Measurements from ENCODE around the gene MUC4. TPM values are rescaled to one million over a fixed set of nuclear protein-coding genes. Genes with fewer than 3 reads are reported as not detected.
A peak's percentile ranks its signal among the peaks of the same experiment; 100 is the strongest.
"Not testable (repeated sequence)": the region's sequence is repeated elsewhere in the genome, so short reads cannot be mapped to it uniquely, and the experiment has no call there.

The MUC4 gene
- total RNA-seq, 2 experiments from 2014 or later: 0.08 to 0.15 TPM

DNA sequence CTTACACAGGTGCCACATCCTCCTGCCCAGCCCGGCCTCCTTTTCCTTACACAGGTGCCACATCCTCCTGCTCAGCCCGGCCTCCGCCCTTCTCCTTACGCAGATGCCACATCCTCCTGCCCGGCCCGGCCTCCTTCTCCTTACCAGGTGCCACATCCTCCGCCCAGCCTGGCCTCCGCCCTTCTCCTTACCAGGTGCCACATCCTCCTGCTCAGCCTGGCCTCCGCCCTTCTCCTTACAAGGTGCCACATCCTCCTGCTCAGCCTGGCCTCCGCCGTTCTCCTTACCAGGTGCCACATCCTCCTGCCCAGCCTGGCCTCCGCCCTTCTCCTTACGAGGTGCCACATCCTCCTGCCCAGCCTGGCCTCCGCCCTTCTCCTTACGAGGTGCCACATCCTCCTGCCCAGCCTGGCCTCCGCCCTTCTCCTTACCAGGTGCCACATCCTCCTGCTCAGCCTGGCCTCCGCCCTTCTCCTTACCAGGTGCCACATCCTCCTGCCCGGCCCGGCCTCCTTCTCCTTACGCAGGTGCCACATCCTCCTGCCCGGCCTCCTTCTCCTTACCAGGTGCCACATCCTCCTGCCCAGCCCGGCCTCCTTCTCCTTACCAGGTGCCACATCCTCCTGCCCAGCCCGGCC lies 4.7 kb upstream of the MUC4 start:
- H3K36me3 Mint-ChIP-seq (ENCODE audit: low read depth); POLR2A ChIA-PET; H3K27me3 Mint-ChIP-seq; H3K27ac Mint-ChIP-seq; H3K9me3 Mint-ChIP-seq; H3K4me3 Mint-ChIP-seq; DNase-seq; CTCF ChIA-PET; H3K4me1 Mint-ChIP-seq: not testable (repeated sequence)

GRCh38 chr3:195815169-195815771 lies 3.5 kb upstream of the MUC4 start:
- peak; percentile 28 for DNase-seq
- Mint-ChIP-seq H3K9me3 (peaks cover 3% of the 10 kb centered on the region), H3K27ac (no peak overlapping the region), H3K36me3 (ENCODE audit: low read depth) (no peaks in the 10 kb centered on the region), H3K4me1 (peaks cover 10% of the 10 kb centered on the region), H3K27me3 (peaks cover 8% of the 10 kb centered on the region), H3K4me3 (no peak overlapping the region)
- POLR2A ChIA-PET: interaction anchor here (0.5 kb wide), 1 partner anchor 967 kb away, joined by 3 read pairs; no protein-coding TSS in a partner anchor
- CTCF ChIA-PET: no interaction called here

DNA sequence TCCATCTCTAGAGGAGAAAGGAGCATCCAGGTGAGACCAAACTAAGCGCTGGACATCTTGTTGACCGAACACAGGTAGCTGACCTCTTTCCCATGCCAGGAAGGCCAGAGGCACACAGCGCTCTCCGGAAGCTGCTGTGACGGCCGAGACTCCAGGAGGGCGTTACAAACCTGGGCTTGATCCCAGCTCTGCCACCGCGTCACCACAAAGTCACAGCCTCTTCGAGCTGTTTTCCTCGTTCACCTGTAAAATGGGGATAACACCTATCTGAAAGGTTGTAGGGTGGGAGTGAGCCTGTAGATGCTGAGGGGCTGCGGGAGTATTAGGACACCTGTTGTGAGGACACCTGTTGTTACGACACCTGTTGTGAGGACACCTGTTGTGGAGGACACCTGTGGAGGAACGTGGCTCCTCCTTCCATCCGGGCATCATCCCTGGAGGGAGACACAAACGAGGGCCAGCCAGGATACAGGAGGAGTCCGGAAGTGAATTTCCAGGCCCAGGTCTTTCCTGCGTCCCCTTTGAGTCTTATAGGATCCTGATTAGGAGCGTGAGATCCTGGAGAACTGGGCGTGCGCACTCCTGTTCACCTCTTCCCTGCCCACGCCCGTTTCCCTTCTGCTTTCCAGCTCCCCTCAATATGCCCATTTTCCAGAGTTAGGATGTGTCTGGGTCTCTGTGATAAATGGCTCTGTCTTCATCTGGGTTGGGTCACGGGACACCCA lies 2.3 kb upstream of the MUC4 start:
- H3K27ac Mint-ChIP-seq: no peak overlapping the region
- H3K36me3 Mint-ChIP-seq (ENCODE audit: low read depth): no peaks in the 10 kb centered on the region
- POLR2A ChIA-PET: no interaction called here
- peaks cover 11% of the 10 kb centered on the region for H3K4me1 Mint-ChIP-seq
- peaks cover 8% of the 10 kb centered on the region for H3K27me3 Mint-ChIP-seq
- CTCF ChIA-PET: no interaction called here
- peaks cover 3% of the 10 kb centered on the region for H3K9me3 Mint-ChIP-seq
- DNase-seq: no peak
- no peak overlapping the region for H3K4me3 Mint-ChIP-seq

DNA sequence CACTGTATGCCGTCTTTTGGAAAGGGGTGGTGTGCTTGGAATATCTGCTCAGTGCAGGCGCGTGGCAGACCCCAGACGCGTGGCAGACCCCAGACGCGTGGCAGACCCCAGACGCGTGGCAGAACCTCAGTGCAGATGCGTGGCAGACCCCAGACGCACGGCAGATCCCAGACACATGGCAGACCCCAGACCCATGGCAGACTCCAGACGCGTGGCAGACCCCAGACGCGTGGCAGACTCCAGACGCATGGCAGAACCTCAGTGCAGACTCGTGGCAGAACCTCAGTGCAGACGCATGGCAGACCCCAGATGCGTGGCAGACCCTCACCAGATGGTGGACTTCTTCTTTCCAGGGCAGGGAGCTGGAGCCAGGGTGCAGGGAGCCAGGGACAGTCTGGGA lies 637 bp upstream of the MUC4 start:
- Mint-ChIP-seq H3K4me1 (peaks cover 13% of the 10 kb centered on the region), H3K4me3 (no peak overlapping the region), H3K27ac (no peak overlapping the region), H3K36me3 (ENCODE audit: low read depth) (no peaks in the 10 kb centered on the region), H3K27me3 (peaks cover 8% of the 10 kb centered on the region), H3K9me3 (peaks cover 1% of the 10 kb centered on the region)
- DNase-seq: no peak
- ChIA-PET POLR2A (no interaction called here), CTCF (no interaction called here)

GRCh38 chr3:195810455-195810845 lies 1.3 kb downstream of the MUC4 start:
- Mint-ChIP-seq H3K27ac (no peak overlapping the region), H3K27me3 (peaks cover 8% of the 10 kb centered on the region), H3K9me3 (peaks cover 5% of the 10 kb centered on the region), H3K4me1 (peaks cover 17% of the 10 kb centered on the region), H3K36me3 (ENCODE audit: low read depth) (peaks cover 8% of the 10 kb centered on the region), H3K4me3 (no peak overlapping the region)
- no peak for DNase-seq
- POLR2A ChIA-PET: no interaction called here
- CTCF ChIA-PET: interaction anchor here (1.8 kb wide), 1 partner anchor 40 kb away, joined by 5 read pairs; no protein-coding TSS in a partner anchor

- ChIA-PET CTCF (interaction anchor here (1.8 kb wide), 1 partner anchor 40 kb away, joined by 5 read pairs; no protein-coding TSS in a partner anchor), POLR2A (no interaction called here)
- DNase-seq: no peak
- peaks cover 14% of the 10 kb centered on the region for H3K36me3 Mint-ChIP-seq (ENCODE audit: low read depth)
- H3K9me3 Mint-ChIP-seq: peaks cover 9% of the 10 kb centered on the region
- H3K4me1 Mint-ChIP-seq: peaks cover 21% of the 10 kb centered on the region
- H3K27me3 Mint-ChIP-seq: peaks cover 8% of the 10 kb centered on the region
- H3K4me3 Mint-ChIP-seq: no peak overlapping the region
- H3K27ac Mint-ChIP-seq: no peak overlapping the region
Observed at GRCh38 chr3:195809796-195810454, 1.8 kb downstream of the MUC4 start.

GRCh38 chr3:195809291-195809785 lies 2.4 kb downstream of the MUC4 start:
- ChIA-PET POLR2A (no interaction called here), CTCF (interaction anchor here (1.8 kb wide), 1 partner anchor 41 kb away, joined by 5 read pairs; no protein-coding TSS in a partner anchor)
- DNase-seq: no peak
- Mint-ChIP-seq H3K4me3 (no peak overlapping the region), H3K27ac (no peak overlapping the region), H3K9me3 (peaks cover 14% of the 10 kb centered on the region), H3K4me1 (peaks cover 27% of the 10 kb centered on the region), H3K27me3 (peaks cover 8% of the 10 kb centered on the region), H3K36me3 (ENCODE audit: low read depth) (peaks cover 19% of the 10 kb centered on the region)

DNA sequence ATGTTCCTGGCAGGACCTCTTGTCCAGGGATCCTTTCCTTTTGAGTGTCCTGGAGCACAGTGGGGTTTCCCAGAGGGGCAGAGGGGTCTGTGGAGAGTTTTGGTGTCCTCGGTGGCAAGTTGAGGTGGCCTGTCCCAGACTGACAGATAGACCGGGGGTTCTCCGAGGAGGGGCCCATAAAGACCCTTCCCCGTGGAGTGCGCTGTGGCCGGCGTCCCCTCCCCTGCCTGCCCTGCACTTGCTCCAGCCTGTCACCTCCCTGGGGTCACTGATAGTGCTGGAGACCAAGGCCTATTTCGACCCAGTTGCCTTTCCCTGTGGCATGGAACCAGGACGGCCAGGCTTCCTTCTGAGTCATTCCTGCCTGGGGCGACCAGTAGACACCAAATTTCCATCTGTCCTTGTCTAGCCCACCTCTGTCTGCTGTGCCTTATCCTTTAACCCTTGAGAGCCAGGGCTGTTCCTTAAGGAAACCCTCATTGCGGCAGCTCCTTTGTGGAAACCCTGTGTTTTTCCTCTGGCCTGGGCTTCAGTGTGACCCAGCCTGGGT lies 2.9 kb downstream of the MUC4 start:
- ChIA-PET POLR2A (no interaction called here), CTCF (interaction anchor here (1.8 kb wide), 1 partner anchor 42 kb away, joined by 5 read pairs; no protein-coding TSS in a partner anchor)

DNA sequence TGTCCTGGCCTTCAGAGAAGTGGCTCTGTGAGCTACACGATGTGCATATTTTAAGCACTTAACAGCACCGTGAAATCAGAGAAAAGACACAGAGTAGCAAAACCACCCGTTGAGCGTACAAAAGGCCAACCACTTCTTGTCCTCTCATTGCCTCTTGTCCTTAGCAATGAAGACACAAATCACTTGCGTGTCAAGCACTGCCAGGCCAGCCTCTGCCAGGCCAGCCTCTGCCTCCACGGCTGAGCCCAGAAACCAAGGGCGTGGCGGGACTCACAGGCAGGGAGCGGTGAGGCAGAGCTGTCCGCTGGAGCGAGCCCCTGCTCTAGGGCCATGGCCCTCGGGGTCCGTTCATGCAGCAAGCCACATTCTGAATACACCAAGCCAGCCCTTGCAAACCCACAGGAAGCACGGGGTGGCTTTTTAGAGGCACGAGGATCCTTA lies 4.0 kb downstream of the MUC4 start:
- peaks cover 34% of the 10 kb centered on the region for H3K36me3 Mint-ChIP-seq (ENCODE audit: low read depth)

More for the DNA sequence above, 2.9 kb downstream of the MUC4 start:
- Mint-ChIP-seq H3K27ac (no peak overlapping the region), H3K27me3 (peaks cover 6% of the 10 kb centered on the region), H3K4me3 (no peak overlapping the region), H3K4me1 (peaks cover 32% of the 10 kb centered on the region), H3K9me3 (peaks cover 17% of the 10 kb centered on the region), H3K36me3 (ENCODE audit: low read depth) (peaks cover 25% of the 10 kb centered on the region)
- DNase-seq: no peak

GRCh38 chr3:195806916-195807231 lies 4.9 kb downstream of the MUC4 start:
- POLR2A ChIA-PET: no interaction called here
- peaks cover 27% of the 10 kb centered on the region for H3K9me3 Mint-ChIP-seq
- no peak for DNase-seq
- H3K27me3 Mint-ChIP-seq: peaks cover 12% of the 10 kb centered on the region
- peaks cover 51% of the 10 kb centered on the region for H3K4me1 Mint-ChIP-seq
- CTCF ChIA-PET: no interaction called here
- H3K4me3 Mint-ChIP-seq: no peak overlapping the region
- peaks cover 42% of the 10 kb centered on the region for H3K36me3 Mint-ChIP-seq (ENCODE audit: low read depth)
- H3K27ac Mint-ChIP-seq: no peak overlapping the region

More for the DNA sequence above, 4.0 kb downstream of the MUC4 start:
- no peak overlapping the region for H3K27ac Mint-ChIP-seq
- CTCF ChIA-PET: no interaction called here
- H3K9me3 Mint-ChIP-seq: peaks cover 25% of the 10 kb centered on the region
- H3K4me1 Mint-ChIP-seq: peaks cover 43% of the 10 kb centered on the region
- POLR2A ChIA-PET: no interaction called here
- peaks cover 8% of the 10 kb centered on the region for H3K27me3 Mint-ChIP-seq
- DNase-seq: no peak
- no peak overlapping the region for H3K4me3 Mint-ChIP-seq

GRCh38 chr3:195806211-195806915 lies 5.4 kb downstream of the MUC4 start:
- CTCF ChIA-PET: no interaction called here

DNA sequence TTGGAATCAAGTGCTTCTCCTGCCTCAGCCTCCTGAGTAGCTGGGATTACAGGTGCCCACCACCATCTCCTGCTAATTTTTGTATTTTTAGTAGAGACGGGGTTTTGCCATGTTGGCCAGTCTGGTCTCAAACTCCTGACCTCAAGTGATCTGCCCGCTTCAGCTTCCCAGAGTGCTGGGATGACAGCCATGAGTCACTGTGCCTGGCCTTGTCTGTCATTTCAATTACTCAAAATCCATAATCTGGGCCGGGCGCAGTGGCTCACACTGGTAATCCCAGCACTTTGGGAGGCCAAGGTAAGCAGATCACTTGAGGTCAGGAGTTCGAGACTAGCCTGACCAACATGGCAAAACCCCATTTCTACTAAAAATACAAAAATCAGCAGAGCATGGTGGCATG lies 6.1 kb downstream of the MUC4 start:
- H3K36me3 Mint-ChIP-seq (ENCODE audit: low read depth): peaks cover 47% of the 10 kb centered on the region
- CTCF ChIA-PET, H3K4me3 Mint-ChIP-seq, POLR2A ChIA-PET, H3K27ac Mint-ChIP-seq, DNase-seq: not testable (repeated sequence)
- peaks cover 11% of the 10 kb centered on the region for H3K27me3 Mint-ChIP-seq
- peaks cover 59% of the 10 kb centered on the region for H3K4me1 Mint-ChIP-seq
- peaks cover 30% of the 10 kb centered on the region for H3K9me3 Mint-ChIP-seq

More at GRCh38 chr3:195806211-195806915, 5.4 kb downstream of the MUC4 start:
- peak overlapping the region; percentile 44 for H3K27ac Mint-ChIP-seq
- no peak for DNase-seq
- no peak overlapping the region for H3K4me3 Mint-ChIP-seq
- H3K4me1 Mint-ChIP-seq: peaks cover 56% of the 10 kb centered on the region
- POLR2A ChIA-PET: no interaction called here
- H3K36me3 Mint-ChIP-seq (ENCODE audit: low read depth): peaks cover 47% of the 10 kb centered on the region
- H3K9me3 Mint-ChIP-seq: peaks cover 30% of the 10 kb centered on the region
- peaks cover 14% of the 10 kb centered on the region for H3K27me3 Mint-ChIP-seq

Data from activated CD4-positive, alpha-beta memory T cell treated with anti-CD3 and anti-CD28 coated beads, Interleukin-2, amount 10 ng/mL, durations not matched to agents 7 days and 5 days (primary cell).